Esophagus muscularis mucosa (tissue), 4 donors: ENCODE results near the gene TSPAN7.

ENCODE experiments used
- CTCF ChIP-seq, 3 experiments: fragments of 200-600 bp in 2 of 3; fragments of 450-650 bp in 1 of 3; sonication (generic) in 2 of 3; IDR thresholded peaks; one replicate each; pipeline ENCODE4 v1.5.1; 2017 to 2019; ENCODE audit warnings: antibody characterized with exemption in 3 of 3, mild to moderate bottlenecking in 2 of 3, moderate library complexity in 1 of 3
- EP300 ChIP-seq: sonication (generic); formaldehyde crosslinking; IDR thresholded peaks from one replicate; pipeline ENCODE4 v1.6.1; 2017; ENCODE audit warnings: antibody characterized with exemption
- POLR2A ChIP-seq: fragments of 450-650 bp; IDR thresholded peaks from one replicate; pipeline ENCODE4 v1.6.1; 2017; ENCODE audit warnings: antibody characterized with exemption, moderate library complexity, mild to moderate bottlenecking, low read depth
- POLR2AphosphoS5 ChIP-seq, 2 donors: sonication (generic); formaldehyde crosslinking; IDR thresholded peaks; one replicate each; pipeline ENCODE4 v1.6.1; 2017; ENCODE audit warnings: antibody characterized with exemption in 2 of 2

DNA sequence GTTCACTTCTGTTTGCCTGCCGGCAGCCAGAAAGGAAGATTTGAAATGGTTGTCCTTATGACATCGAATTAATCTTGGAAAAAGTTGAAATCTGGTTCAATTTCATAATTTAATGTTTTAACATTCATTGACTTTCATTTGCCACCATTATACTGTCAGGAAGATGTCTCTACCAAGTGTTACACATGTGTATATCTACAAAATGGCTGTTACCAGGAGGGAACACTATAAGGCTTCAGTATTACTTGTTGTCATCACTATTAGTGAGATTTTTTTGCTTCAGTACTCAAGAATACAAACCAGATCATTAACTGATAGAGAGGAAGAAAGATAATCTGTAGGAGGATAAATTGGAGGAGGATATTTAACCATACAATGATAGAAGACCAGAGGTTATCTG lies 71.2 kb downstream of the TSPAN7 start:
- TF ChIP-seq CTCF (IDR thresholded peaks at IDR 0.05) (no peak), POLR2AphosphoS5 (IDR thresholded peaks at IDR 0.05) (no peak), POLR2A (no peak), EP300 (no peak)
